GM12878 (cell line): ENCODE data around the gene XKR3.
"Not testable (repeated sequence)": the region's sequence is repeated elsewhere in the genome, so short reads cannot be mapped to it uniquely, and the experiment has no call there.

ENCODE experiments used
- BCL11A ChIP-seq: IDR thresholded peaks from 2 replicates; pipeline ENCODE4 v1.6.1; 2011; ENCODE audit warnings: low read depth, low read length
- CREB1 ChIP-seq: IDR thresholded peaks from 2 replicates; pipeline ENCODE4 v1.6.1; 2012; ENCODE audit warnings: low read depth, mild to moderate bottlenecking, inconsistent platforms
- CTCF ChIP-seq, 3 experiments: IDR thresholded peaks in 2 of 3; conservative IDR thresholded peaks in 1 of 3; 2 replicates each; pipeline ENCODE4 v1.5.1; 2011; ENCODE audit warnings: low read depth in 3 of 3, low read length in 3 of 3, mild to moderate bottlenecking in 3 of 3, control low read depth in 2 of 3, moderate library complexity in 2 of 3, inconsistent platforms in 1 of 3, mixed read lengths in 1 of 3; ENCODE audit not compliant: control insufficient read depth in 2 of 3, insufficient read depth in 1 of 3; ENCODE audit errors: extremely low read depth in 1 of 3
- CUX1 ChIP-seq: IDR thresholded peaks from 2 replicates; pipeline ENCODE4 v1.6.1; 2012; ENCODE audit warnings: improper control_type of control experiment, low read depth, low read length; ENCODE audit not compliant: insufficient replicate concordance
- EP300 ChIP-seq, 2 experiments: fragments of 150-350 bp in 1 of 2; IDR thresholded peaks; 2 replicates each; pipeline ENCODE4 v1.6.1; 2011 to 2012; ENCODE audit warnings: low read depth in 2 of 2, low read length in 2 of 2, borderline replicate concordance in 1 of 2, improper control_type of control experiment in 1 of 2, inconsistent platforms in 1 of 2; ENCODE audit not compliant: control insufficient read depth in 1 of 2
- POLR2A ChIP-seq: IDR thresholded peaks from 2 replicates; pipeline ENCODE4 v1.6.1; 2011; ENCODE audit warnings: low read depth, mild to moderate bottlenecking, low read length
- RBBP5 ChIP-seq: fragments of 200-600 bp; sonication (generic); conservative IDR thresholded peaks from 2 replicates; pipeline ENCODE4 v1.6.1; 2016
- REST ChIP-seq: IDR thresholded peaks from 2 replicates; pipeline ENCODE4 v1.6.1; 2012; ENCODE audit warnings: mild to moderate bottlenecking, low read depth, low read length
- ZBTB11 ChIP-seq: fragments of 450-650 bp; formaldehyde crosslinking; IDR thresholded peaks from 2 replicates; pipeline ENCODE4 v1.5.0; 2022; ENCODE audit warnings: mild to moderate bottlenecking, missing genetic modification characterization
- ZNF217 ChIP-seq: fragments of 450-650 bp; IDR thresholded peaks from 2 replicates; pipeline ENCODE4 v1.6.1; 2017; ENCODE audit warnings: antibody characterized with exemption, mild to moderate bottlenecking
- TF ChIP-seq, protein P1 (sequence below): fragments of 450-650 bp; IDR thresholded peaks from 2 replicates; pipeline ENCODE4 v1.6.1; 2016; ENCODE audit warnings: mild to moderate bottlenecking

DNA sequence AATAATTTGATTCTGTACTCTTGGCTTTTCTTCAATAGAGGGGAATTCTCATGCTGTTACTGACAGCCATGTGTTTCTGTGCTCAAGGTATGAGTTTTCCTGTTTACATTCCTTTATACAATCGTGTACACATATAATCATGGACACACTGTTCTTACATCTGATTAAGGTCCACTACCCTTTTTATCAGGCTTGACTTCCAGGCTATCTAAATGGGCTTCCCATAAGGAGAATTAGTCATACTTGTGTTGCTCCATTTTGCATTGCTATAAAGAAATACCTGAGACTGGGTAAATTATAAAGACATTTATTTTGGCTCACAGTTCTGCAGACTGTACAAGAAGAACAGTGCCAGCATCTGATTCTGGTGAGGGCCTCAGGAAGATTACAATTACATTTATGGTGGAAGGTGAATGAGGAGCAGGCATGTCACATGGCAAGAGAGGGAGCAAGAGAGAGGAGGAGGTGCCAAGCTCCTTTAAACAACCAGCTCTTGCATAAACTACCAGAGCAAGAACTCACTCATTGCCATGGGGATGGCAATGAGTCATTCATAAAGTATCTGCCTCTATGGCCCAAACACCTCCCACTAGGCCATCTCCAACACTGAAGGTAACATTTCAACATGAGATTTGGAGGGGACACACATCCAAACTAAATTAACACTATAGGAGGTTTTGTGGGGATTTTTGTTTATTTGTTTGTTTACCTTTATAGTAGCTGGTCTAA, 26.2 kb upstream of the XKR3 start:
- TF ChIP-seq RBBP5; REST; ZNF217; CTCF (IDR thresholded peaks at IDR 0.05 in 2 of 3, conservative IDR thresholded peaks at IDR 0.05 in 1 of 3; ENCODE audit: control insufficient read depth in 2 of 3, extremely low read depth in 1 of 3, insufficient read depth in 1 of 3, low read depth in 3 of 3, low read length in 3 of 3); EP300 (IDR thresholded peaks at IDR 0.05; ENCODE audit: borderline replicate concordance in 1 of 2, control insufficient read depth in 1 of 2, low read depth in 2 of 2, low read length in 2 of 2); CUX1; CREB1; BCL11A; POLR2A; ZBTB11: not testable (repeated sequence)
- TF ChIP-seq, protein P1, sequence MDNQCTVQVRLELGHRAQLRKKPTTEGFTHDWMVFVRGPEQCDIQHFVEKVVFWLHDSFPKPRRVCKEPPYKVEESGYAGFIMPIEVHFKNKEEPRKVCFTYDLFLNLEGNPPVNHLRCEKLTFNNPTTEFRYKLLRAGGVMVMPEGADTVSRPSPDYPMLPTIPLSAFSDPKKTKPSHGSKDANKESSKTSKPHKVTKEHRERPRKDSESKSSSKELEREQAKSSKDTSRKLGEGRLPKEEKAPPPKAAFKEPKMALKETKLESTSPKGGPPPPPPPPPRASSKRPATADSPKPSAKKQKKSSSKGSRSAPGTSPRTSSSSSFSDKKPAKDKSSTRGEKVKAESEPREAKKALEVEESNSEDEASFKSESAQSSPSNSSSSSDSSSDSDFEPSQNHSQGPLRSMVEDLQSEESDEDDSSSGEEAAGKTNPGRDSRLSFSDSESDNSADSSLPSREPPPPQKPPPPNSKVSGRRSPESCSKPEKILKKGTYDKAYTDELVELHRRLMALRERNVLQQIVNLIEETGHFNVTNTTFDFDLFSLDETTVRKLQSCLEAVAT: not testable (repeated sequence)
